ENCODE measurements around the gene NEURL3. TPM values are rescaled to one million over a fixed set of nuclear protein-coding genes. Genes with fewer than 3 reads are reported as not detected.

The NEURL3 gene
- total and polyA plus RNA-seq, 2 of the 8 experiments (the other 6 are each of a cell fraction or from before 2014, with no cell fraction given), result not detected

- Histone ChIP-seq H2BK15ac (ENCODE audit: low read length) (0 out of 2 replicates have a peak overlapping the region, but pooled peaks have one; percentile 81), H4K5ac (ENCODE audit: insufficient read length, low read depth, low read length) (no peak overlapping the region), H2BK120ac (replicated peaks; ENCODE audit: low read depth, low read length) (no peak overlapping the region), H3K23me2 (ENCODE audit: low read depth, low read length) (0 out of 2 replicates have a peak, but pooled peaks cover 1% of the 10 kb centered on the region), H3K23ac (ENCODE audit: insufficient read length) (no peak overlapping the region), H3K27me3 (replicated peaks in 1 of 4; ENCODE audit: control insufficient read depth in 3 of 4, extremely low read depth in 1 of 4, insufficient read depth in 3 of 4, low read length in 3 of 4) (peaks cover 0 to 2% (median 0%) of the 10 kb centered on the region in 4 experiments; a peak in 3 of 7 replicates), H4K8ac (ENCODE audit: extremely low read depth, insufficient read depth, low read length) (no peak overlapping the region), H3K9me3 (ENCODE audit: insufficient read depth in 2 of 2, low read depth in 1 of 2, low read length in 1 of 2) (peaks cover 0 to 5% of the 10 kb centered on the region in 2 experiments; a peak in 1 of 4 replicates), H3K79me2 (ENCODE audit: control insufficient read depth in 1 of 2, insufficient read depth in 2 of 2, low read length in 2 of 2) (no peaks in the 10 kb centered on the region), H3K18ac (ENCODE audit: extremely low read depth, low read length) (no peak overlapping the region), H2BK5ac (ENCODE audit: low read depth, low read length) (no peak overlapping the region), H4K91ac (replicated peaks; ENCODE audit: insufficient read length, low read length) (no peak overlapping the region), H3K9ac (replicated peaks in 1 of 4; ENCODE audit: extremely low read depth in 1 of 4, low read depth in 3 of 4, low read length in 3 of 4) (no peak overlapping the region), H3K4me2 (ENCODE audit: insufficient read depth in 1 of 2, low read depth in 2 of 2, low read length in 2 of 2) (no peak overlapping the region; a peak in 1 of 4 replicates), H2AK5ac (ENCODE audit: low read depth, low read length) (0 out of 2 replicates have a peak overlapping the region, but pooled peaks have one; percentile 60), H3K27ac (ENCODE audit: low read depth, low read length) (no peak overlapping the region), H3K36me3 (ENCODE audit: control insufficient read depth in 2 of 4, insufficient read depth in 4 of 4, low read length in 3 of 4) (no peaks in the 10 kb centered on the region), H3K4me3 (ENCODE audit: extremely low read depth in 1 of 4, insufficient read depth in 2 of 4, low read depth in 3 of 4, low read length in 4 of 4) (no peak overlapping the region), H2AFZ (ENCODE audit: low read length) (no peak overlapping the region), H4K20me1 (replicated peaks in 1 of 2; ENCODE audit: control insufficient read depth in 1 of 2, insufficient read depth in 2 of 2, low read length in 2 of 2) (peaks cover 0 to 2% of the 10 kb centered on the region in 2 experiments), H2BK12ac (ENCODE audit: low read depth, low read length) (no peak overlapping the region), H3K4me1 (replicated peaks in 1 of 4; ENCODE audit: control insufficient read depth in 3 of 4, insufficient read depth in 4 of 4, low read length in 3 of 4) (peaks cover 2 to 20% (median 5%) of the 10 kb centered on the region in 4 experiments; a peak in 6 of 7 replicates), H3K56ac (replicated peaks; ENCODE audit: insufficient read length, low read depth, low read length) (no peak overlapping the region), H3K4ac (replicated peaks; ENCODE audit: insufficient read length, low read depth, low read length) (no peak overlapping the region), H3K14ac (ENCODE audit: insufficient read length) (no peak overlapping the region), H3K79me1 (ENCODE audit: low read depth, low read length) (no peaks in the 10 kb centered on the region; the same call in none of the 2 replicates), H2BK20ac (ENCODE audit: low read length) (no peak overlapping the region)
- ChIA-PET CTCF (ENCODE audit: partially characterized antibody) (interaction anchor here (2.8 to 13.1 kb wide), 2 partner anchors 12 to 37 kb away, joined by 23 to 361 read pairs; partner anchors contain the start of gene ARID5A), POLR2A (ENCODE audit: partially characterized antibody) (interaction anchor here (5.4 kb wide), 1 partner anchor 8 kb away, joined by 33 read pairs; the partner anchor contains the start of gene ARID5A)
- DNase-seq (ENCODE audit: low read depth in 1 of 2, low spot score in 2 of 2) (no peak), FAIRE-seq (no peak)
- WGBS, 2 experiments (ENCODE audit: extremely low coverage in 1 of 2, insufficient coverage in 1 of 2, insufficient read length in 1 of 2, insufficient replicate concordance in 2 of 2, low coverage in 1 of 2, low lambda C conversion rate in 2 of 2, missing lambda C conversion rate in 1 of 2), result 88% methylated on average over 3 of the region's 5 CpGs; no CpG with 5 or more reads in 1 of the 2 experiments
- TF ChIP-seq BRCA1 (IDR thresholded peaks at IDR 0.05; ENCODE audit: low read depth, low read length) (no peak), GABPA (IDR thresholded peaks at IDR 0.05; ENCODE audit: borderline replicate concordance, insufficient read depth, low read length) (no peak), ASH2L (IDR thresholded peaks at IDR 0.05; ENCODE audit: low read length) (no peak), JUND (IDR thresholded peaks at IDR 0.05; ENCODE audit: low read length) (no peak), CREB1 (IDR thresholded peaks at IDR 0.05) (no peak), CTBP2 (IDR thresholded peaks at IDR 0.05; ENCODE audit: borderline replicate concordance, insufficient read depth, insufficient read length, low read length) (no peak), PHF8 (conservative IDR thresholded peaks at IDR 0.05; ENCODE audit: low read depth, low read length) (no peak), RFX5 (IDR thresholded peaks at IDR 0.05; ENCODE audit: borderline replicate concordance, low read depth, low read length) (no peak), HDAC6 (IDR thresholded peaks at IDR 0.05; ENCODE audit: low read depth, low read length) (no peak), SAP30 (IDR thresholded peaks at IDR 0.05; ENCODE audit: insufficient read depth, insufficient replicate concordance, low read length) (no peak), CEBPB (IDR thresholded peaks at IDR 0.05; ENCODE audit: low read depth, low read length) (no peak), TCF12 (IDR thresholded peaks at IDR 0.05; ENCODE audit: low read depth, low read length) (no peak)
Observed at GRCh38 chr2:96546321-96546720, 41.2 kb upstream of the NEURL3 start.

All from H1 (cell line).